SK-N-MC (cell line): ENCODE data around the gene PLAGL2.
"Not testable (repeated sequence)": the region's sequence is repeated elsewhere in the genome, so short reads cannot be mapped to it uniquely, and the experiment has no call there.

Experiments
- EZH2 ChIP-seq: fragments of 200-600 bp; sonication (generic); IDR thresholded peaks from one replicate; pipeline ENCODE4 v1.6.1; 2017; ENCODE audit warnings: antibody characterized with exemption
- POLR2AphosphoS5 ChIP-seq: IDR thresholded peaks from 2 replicates; pipeline ENCODE4 v1.6.1; 2012; ENCODE audit warnings: mild to moderate bottlenecking, low read depth, low read length, borderline replicate concordance

- TF ChIP-seq POLR2AphosphoS5, EZH2: not testable (repeated sequence)
These were observed 10.9 kb downstream of the PLAGL2 start for GRCh38 chr20:32196613-32197012.
